Mucosa of gallbladder (tissue), 1 donor: ENCODE data around the gene PIN1. TPM values are rescaled to one million over a fixed set of nuclear protein-coding genes. Genes with fewer than 3 reads are reported as not detected.

Experiments used
- DNase-seq: peaks from one replicate; pipeline ENCODE4 v3.0.0-alpha.2; 2020; ENCODE audit warnings: low spot score
- total RNA-seq: library from RNA; stranded (reverse); gene quantifications from one replicate; pipeline ENCODE4 v1.2.1, GENCODE V29; 2021
- donor health status: DM: no; HTN: no; CAD: no.

PIN1 gene
- total RNA-seq, 1 donor from 2014 or later, result 90.8 TPM

- DNase-seq, result no peak
These were observed 56.7 kb downstream of the PIN1 start for GRCh38 chr19:9891609-9892373.

Other genes with a start within 250 kb of the PIN1 start
- gene ZNF561, start 214.1 kb upstream of the PIN1 start, total RNA-seq, result 54.2 TPM
- 34.5 TPM for gene ZNF562, start 160.2 kb upstream of the PIN1 start, total RNA-seq
- 25.0 TPM for gene ZNF846, start 66.6 kb upstream of the PIN1 start, total RNA-seq
- gene FBXL12, start 16.2 kb upstream of the PIN1 start, total RNA-seq, result 31.9 TPM
- gene UBL5, start 7.4 kb upstream of the PIN1 start, total RNA-seq, result 283 TPM
- 10.8 TPM for gene OLFM2, start 101.2 kb downstream of the PIN1 start, total RNA-seq
- gene COL5A3, start 175.2 kb downstream of the PIN1 start, total RNA-seq, result 5.9 TPM
- gene RDH8, start 178.2 kb downstream of the PIN1 start, total RNA-seq, result not detected